ENCODE data around the gene GTF2A1L.
"Not testable (repeated sequence)": the region's sequence is repeated elsewhere in the genome, so short reads cannot be mapped to it uniquely, and the experiment has no call there.

GTF2A1L gene

DNA sequence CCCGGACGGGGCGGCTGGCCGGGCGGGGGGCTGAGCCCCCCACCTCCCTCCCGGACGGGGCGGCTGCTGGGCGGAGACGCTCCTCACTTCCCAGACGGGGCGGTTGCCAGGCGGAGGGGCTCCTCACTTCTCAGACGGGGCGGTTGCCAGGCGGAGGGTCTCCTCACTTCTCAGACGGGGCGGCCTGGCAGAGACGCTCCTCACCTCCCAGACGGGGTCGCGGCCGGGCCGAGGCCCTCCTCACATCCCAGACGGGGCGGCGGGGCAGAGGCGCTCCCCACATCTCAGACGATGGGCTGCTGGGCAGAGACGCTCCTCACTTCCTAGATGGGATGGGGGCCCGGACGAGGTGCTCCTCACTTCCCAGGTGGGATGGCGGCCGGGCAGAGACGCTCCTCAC lies 3.1 kb upstream of the GTF2A1L start:
- not testable (repeated sequence) for DNase-seq

DNA sequence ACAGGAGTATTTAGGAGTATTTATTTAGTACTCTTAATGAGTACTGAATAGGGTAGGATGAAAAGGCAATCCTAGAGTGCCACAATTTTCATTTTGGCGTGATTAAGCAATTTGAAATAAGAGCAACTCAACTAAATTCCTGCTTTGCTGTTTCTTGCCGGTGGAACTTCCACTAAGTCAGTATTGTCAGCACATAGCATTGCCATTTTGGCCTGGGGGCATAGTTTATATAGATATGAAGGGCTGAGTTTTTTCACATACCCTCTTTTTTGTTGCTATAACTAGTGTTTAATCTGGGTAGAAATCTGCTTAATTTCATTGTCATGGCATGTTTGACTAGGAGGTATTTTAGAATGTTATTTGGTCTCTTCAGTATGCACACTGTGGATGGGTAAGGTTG lies 1.9 kb downstream of the GTF2A1L start:
- no peak for DNase-seq

DNA sequence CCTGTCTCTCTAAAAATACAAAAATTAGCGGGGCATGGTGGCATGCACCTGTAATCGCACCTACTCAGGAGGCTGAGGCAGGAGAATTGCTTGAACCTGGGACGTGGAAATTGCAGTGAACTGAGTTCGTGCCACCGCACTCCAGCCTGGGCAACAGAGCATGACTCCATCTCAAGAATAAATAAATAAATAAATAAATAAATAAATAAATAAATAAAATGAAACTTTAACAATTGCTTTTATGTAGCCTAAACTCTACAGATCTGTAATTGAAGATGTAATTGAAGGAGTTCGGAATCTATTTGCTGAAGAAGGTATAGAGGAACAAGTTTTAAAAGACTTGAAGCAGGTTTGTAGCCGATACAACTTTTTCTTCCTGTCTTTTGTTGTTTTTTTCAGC lies 2.9 kb downstream of the GTF2A1L start:
- no peak for DNase-seq

DNA sequence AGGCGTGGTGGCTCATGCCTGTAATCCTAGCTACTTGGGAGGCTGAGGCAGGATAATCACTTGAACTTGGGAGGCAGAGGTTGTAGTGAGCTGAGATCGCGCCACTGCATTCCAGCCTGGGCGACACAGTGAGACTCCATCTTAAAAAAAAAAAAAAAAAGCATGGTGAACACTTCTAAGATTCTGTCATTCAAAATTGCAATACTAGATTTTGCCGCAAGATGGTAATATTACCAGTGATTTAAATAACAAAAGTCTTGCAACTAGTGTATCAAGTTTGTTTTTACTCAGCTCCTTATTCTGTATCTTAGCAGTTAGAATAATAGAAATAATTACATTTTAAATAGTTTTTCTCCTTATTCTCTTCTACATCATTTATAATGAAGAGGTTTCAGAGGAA lies 5.0 kb downstream of the GTF2A1L start:
- not testable (repeated sequence) for DNase-seq

DNA sequence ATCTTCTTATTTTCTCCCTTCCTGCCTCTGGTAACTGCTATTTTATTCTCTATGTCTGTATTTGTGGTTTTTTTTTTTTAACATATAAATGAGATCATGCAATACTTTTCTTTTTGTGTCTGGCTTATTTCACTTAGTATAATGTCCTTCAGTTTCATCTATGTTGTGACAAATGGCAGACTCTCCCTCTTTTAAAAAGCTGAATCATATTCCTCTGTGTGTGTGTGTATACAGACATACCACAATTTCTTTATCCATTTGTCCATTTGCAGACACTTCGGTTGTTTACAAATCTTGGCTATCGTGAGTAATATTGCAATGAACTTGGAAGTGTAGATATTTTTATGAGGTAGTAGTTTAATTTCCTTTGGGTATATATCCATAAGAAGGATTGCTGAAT lies 7.0 kb downstream of the GTF2A1L start:
- DNase-seq = no peak

DNA sequence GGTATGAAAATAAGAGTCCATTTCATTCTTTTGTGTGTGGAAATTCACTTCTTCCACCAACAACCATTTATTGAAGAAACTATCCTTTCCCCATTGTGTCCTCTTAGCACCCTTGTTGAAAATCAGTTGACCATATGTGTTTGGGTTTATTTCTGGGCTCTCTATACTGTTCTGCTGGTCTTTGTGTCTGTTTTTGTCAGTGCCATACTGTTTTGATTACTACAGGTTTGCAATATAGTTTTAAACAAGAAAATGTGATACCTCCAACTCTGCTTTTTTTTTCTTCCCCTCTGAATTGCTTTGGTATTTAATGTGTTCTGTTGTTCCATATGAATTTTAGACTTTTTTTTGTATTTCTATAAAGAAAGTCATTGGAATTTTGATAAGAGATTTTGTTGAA lies 8.4 kb downstream of the GTF2A1L start:
- no peak for DNase-seq

DNA sequence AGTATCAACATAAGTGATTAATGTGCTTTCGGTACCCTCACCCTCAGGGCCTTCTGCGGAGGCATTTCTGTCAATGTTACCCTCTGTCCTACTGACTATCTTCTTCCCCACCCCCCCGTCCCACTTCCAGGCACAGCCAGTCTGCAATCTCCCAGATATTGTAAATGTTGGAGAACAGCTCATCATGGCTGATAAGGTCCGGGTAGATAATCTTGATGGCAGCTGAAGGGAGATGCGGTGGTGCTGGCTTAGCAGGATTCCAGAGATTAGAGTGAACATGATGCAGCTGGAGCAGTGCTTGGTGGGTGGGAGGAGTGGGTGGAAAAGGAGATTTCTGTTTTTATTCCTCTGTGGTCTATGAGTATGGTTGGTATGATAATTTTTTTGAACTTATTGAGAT lies 15.5 kb downstream of the GTF2A1L start:
- no peak for DNase-seq

DNA sequence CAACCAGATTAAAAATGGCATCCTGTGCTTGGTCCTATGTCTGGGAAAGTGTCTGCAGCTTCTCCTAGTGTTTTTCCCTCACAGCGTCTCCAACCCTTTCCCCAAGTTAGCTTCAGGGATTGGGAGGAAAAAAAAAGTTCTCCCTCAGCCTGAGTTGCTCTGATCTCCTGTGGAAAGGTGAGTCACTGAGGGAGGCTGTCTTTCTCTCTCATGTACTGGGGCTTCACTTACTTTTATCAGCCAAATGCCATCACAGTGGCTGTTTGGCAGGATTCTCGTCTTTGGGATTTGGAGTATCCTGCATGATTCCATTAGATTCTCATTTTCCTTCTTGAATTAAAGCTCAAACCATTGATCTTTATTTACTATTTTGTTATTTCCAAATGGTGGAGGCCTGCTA lies 18.1 kb downstream of the GTF2A1L start:
- DNase-seq = no peak

DNA sequence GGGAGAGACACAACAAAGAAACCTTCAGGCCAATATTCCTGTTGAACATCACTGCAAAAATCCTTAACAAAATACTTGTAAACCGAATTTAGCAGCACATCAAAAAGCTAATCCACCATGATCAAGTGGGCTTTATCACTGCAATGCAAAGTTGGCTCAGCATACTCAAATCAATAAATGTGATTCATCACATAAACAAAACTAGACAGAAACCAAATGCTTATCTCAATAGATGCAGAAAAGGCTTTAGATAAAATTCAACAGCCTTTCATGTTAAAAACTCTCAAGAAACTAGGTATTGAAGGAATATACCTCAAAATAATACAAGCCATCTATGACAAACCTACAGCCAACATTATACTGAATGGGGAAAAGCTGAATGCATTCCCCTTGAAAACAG lies 20.6 kb downstream of the GTF2A1L start:
- DNase-seq = no peak

DNA sequence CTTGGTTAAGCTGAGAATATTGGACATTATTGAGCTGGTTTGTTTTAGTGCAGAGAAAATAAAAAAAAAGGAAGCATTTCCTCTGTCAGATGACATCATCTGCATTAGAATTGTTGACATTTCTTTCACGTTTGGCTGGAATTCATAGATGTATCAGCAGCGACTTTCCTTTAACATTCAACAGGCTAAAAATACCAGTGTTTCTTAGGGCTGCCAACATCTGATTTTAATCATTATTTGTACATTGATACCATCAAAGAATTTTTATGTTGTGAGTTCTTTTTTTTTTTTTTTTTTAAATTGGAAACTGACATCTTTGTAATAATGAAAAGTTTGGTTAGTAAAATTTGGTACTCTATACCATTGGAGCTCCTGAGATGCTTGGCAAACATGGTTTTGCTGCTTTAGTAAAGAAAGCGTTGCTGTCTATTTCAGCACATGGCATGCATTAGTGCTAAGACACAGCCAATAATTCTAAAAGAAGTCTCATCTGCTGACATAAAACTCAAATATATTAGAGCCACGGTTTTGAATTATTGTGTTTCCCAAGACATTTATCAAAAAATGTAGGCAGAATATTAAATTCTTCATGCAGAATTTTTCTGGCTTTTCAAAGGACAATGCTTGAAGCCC lies 33.6 kb downstream of the GTF2A1L start:
- DNase-seq = no peak

DNA sequence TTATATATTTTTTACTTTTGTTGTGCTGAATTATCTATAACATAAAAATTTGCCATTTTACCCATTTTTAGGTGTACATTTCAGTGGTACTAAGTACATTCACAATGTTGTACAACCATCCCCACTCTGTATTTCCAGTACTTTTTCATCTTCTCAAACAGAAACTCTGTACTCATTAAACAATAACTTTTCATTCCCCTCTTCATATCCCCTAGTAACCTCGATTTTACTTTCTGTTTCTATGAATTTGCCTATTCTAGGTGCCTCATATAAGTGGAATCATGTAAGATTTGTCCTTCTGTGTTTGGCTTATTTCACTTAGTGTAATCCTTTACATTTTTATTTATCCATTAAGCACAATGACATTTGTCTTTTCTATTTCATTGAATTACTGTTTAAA lies 51.3 kb downstream of the GTF2A1L start:
- no peak for DNase-seq

DNA sequence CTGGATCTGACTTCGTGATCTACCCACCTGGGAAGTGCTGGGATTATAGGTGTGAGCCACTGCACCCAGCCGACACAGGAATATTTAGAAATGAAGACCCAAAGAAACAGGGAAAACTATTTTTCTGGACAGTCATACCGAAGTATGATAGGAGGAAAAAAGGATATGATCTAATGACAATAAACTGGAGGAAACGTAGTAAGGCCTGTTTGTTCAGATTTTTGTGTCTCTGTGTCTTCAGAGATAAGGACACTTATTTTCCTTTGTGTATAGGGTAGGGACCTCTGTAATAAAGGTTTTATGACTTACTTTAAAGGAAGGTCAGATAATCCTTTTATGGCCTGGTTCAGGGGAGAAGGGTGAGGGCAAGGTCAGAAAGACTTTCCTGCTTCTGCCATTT lies 55.9 kb downstream of the GTF2A1L start:
- no peak for DNase-seq

DNA sequence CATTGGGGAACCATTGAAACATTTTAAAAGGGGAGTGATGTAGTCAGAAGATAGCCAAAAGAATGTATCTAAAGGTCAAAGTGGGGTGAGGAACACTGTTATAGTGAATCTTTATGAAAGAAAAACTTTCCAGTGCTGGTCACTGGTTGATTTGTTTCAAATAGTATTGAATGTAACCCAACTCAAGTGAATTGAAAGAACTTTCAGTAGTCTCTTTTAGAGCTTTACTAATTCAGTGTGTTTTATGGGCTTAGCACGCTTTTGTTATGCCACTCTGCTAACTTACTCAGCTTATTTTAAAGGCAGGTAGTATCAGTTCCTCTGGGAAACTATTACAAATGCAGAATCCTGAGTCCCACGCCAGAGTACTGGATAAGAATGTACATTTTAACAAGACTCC lies 57.3 kb downstream of the GTF2A1L start:
- no peak for DNase-seq

DNA sequence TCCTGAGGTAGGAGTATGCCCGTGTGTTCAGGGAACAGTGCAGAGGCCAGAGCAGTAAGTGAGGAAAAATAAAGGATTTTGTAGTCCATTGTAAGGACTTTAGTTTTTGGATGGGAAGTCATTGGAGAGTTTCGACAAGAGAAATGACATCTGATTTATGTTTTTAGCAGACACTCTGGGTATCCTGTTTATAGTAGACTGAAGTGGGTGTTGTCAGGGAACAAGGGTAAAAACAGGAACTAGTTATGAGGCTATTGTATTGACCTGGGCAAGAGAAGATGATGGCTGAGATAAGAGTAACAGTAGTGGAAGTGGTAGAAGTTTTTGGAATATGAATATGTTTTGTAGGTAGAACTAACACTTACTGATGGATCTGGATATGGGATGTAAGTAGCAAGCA lies 59.8 kb downstream of the GTF2A1L start:
- no peak for DNase-seq

DNA sequence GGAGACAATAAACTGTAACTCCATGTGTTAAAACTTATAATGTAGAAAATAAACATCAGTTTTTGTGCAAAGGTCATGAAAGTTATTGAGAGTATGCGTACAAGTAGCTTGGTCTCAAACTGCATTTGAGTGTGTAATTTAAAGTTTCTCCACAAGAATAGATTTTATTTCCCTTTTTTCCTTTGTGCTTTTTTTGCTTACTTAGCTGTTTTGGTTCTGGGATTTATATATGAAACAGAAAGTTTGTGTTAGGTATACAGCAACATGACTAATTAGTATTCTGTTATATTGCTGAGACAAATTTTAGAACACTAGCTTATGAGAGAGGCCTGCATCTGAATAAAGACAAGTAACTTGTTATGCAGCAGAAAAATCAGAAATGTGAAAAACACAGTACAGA lies 67.5 kb downstream of the GTF2A1L start:
- DNase-seq = no peak

DNA sequence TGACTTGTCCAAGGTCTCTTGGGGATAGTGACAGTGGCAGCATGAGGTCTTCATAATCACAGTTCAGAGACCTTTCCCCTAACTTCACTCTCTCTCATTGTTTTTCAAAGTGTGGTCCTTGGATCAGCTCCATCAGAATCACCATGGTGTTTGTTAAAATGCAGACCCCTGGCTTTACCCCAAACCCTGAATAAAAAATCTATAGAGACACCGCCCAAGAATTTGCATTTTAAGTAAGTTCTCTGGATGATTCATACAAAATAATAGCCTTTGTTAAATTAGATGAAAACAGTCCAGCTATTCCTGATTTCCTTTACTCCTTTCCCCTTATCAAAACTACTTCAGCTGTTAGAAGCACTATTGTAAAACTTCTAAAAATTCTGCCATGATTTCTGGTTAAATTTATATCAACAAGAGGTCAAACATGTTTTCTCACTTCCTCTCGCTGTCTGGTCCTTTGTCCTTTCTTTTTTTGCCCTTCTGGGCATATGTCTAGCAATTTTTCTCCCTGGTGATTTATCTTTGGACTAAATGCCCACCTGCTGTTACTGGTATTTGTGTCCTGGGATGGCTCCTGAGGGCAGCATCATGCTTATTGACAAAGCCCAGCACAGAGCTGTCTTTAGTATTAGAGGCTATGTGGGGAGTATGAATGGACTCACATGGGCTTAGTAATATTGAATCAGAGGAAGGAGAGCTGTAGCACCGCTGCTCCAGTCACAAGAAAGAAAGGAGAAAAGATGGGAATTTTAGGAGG lies 74.5 kb downstream of the GTF2A1L start:
- DNase-seq = no peak

DNA sequence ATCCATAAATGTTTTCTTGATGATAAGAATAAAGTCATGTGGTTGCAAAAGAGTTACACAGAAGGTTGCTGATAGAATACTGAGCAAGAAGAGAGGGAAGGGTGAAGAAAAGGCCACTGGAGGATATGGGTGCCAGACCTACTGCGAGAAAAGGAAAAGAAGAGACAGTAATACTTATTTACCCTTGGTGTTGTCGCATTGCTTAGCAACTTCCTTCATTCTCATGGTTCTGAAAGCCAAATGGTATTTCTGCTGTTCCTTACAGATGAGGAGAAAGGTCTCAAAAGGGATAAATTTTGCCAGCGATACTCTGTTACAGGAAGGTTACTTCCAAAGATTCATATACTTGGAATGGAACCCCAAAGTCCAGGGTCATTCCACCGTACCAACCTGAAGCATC lies 75.4 kb downstream of the GTF2A1L start:
- DNase-seq = no peak

DNA sequence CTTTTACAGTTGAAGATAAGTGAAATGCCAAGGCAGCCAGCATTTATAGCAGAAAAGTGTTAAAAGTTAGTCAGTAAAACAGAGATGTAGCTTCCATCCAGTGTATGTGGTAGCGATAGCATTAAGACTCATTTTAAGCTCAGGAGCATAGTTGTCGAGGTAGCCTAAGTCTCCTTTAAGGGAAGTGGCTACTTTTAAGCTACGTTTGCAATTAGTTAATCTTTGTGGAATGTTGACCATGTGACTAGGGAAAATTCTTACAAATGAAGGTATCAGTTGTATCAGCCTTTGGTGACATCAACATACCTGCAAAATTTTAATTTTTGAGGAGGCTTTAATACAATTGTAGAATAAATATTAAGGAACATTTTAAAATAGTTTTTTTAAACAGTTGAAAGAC lies 76.0 kb downstream of the GTF2A1L start:
- DNase-seq = no peak

DNA sequence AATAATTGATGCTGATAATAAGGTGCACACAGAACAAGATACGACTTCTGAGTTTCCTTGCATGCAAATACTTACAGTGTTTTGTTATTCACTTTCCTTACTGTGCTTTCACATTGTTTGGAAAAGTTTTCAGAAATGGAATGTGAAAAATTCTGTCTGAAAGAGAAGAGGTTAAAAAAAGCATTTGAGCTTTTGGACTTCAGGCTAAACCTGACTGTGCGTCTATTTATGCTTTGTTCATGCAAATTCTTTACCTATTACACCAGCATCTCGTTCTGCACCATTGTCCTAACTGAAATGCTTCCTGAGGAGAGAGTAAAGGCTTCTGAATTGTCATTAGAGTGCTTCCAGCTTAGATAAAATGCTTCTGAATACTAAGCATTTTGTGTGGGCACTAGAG lies 76.5 kb downstream of the GTF2A1L start:
- no peak for DNase-seq

DNA sequence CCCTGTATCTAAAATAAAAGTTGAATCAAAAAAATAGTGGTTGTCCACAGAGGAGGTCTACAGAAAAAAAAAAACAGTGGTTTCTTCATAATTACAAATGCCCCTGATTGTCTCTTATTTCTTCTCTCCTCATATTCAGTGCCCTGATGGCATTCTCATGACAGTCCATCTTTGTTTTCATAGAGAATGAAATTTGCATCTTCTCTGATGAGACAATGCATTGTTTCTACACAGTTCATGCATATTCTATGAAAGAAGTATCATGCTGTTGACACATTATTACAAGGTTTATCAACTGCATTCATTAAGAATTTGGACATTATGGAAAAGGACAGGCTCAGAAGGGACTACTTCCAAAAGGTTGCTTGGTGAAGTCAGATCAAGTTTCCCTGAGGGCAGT lies 78.3 kb downstream of the GTF2A1L start:
- no peak for DNase-seq

DNA sequence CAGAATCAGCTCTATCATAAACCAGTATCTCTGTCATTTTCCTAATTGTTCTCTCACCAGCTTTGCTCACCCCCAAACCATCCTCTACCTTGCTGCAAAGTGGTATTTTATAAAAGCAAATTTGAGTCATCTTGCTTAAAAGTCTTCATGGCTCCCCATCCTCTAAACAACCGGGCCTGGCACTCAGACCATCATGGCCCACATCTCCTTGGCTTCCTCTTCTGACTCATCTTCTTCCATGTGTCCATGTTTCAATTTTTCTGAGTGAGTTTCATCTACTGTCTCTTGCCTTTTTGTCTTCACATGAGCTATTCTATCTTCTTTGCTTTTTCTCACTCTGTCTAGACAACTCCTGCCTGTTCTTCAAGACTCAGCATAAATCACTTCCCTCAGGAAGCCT lies 79.2 kb downstream of the GTF2A1L start:
- DNase-seq = no peak

DNA sequence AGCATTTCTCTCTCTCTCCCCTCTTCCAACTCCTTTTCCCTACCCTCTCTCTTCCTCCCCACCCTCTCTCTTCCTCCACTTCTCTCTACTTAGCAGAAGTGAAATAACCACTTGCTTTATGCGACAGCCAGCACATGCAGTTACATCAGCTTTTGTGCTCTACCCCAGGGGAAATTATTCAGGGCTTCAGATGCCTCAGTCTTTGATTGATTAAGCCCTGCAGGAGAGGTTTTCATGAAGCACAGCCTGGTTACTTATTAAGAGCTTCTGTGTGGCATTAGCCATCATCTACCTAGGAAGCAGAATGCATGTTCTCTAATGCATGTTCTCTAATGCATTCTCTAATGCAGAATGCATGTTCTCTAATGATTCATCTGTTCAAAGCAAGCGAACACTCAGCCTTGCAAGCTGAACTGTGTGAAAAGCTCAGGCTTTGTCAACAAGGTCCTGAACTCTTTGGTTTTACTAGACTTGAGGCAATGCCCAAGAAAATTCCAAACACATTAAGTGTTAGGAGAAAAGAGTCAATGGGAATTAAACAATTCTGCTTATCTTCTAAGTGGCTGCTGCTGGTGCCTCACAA lies 81.8 kb downstream of the GTF2A1L start:
- DNase-seq = no peak

DNA sequence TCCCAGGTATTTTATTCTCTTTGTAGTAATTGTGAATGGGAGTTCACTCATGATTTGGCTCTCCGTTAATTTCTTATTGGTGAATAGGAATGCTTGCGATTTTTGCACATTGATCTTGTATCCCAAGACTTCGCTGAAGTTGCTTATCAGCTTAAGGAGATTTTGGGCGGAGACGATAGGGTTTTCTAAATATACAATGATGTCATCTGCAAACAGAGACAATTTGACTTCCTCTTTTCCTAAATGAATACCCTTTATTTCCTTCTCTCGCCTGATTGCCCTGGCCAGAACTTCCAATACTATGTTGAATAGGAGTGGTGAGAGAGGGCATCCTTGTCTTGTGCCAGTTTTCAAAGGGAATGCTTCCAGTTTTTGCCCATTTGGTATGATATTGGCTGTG lies 86.0 kb downstream of the GTF2A1L start:
- DNase-seq = not testable (repeated sequence)

DNA sequence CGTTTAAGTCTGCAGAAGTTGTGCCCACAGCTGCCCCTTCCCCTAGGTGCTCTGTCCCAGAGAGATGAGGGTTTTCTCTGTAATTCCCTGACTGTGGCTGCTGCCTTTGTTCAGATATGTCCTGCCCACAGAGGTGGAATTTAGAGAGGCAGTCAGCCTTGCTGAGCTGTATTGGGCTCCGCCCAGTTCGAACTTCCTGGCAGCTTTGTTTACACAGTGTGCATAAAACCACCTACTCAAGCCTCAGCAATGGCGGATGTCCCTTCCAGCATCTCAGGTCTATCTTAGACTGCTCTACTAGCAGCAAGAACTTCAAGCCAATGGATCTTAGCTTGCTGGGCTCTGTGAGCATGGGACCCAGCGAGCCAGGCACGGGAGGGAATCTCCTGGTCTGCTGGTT lies 89.8 kb downstream of the GTF2A1L start:
- no peak for DNase-seq

All from GDM1 (cell line).